SU-DHL-6 (cell line): Measurements from ENCODE around the gene CTSV.
"Not testable (repeated sequence)": the region's sequence is repeated elsewhere in the genome, so short reads cannot be mapped to it uniquely, and the experiment has no call there.

ENCODE experiments used
- H2AFZ ChIP-seq: fragments of 200-600 bp; sonication (generic); 2 replicates; pipeline ENCODE4 v1.6.1; 2014; ENCODE audit warnings: low read depth, mild to moderate bottlenecking, moderate library complexity, mixed read lengths, antibody characterized with exemption, low read length; ENCODE audit not compliant: severe bottlenecking
- H3F3A ChIP-seq: fragments of 200-600 bp; shearing (Covaris generic); 2 replicates; pipeline ENCODE4 v1.6.0; 2016; ENCODE audit warnings: antibody characterized with exemption, mild to moderate bottlenecking; ENCODE audit not compliant: insufficient read depth
- H3K27ac ChIP-seq: fragments of 200-600 bp; sonication (generic); 2 replicates; pipeline ENCODE4 v1.5.1; 2016; ENCODE audit warnings: low read depth, mild to moderate bottlenecking, low read length, moderate library complexity, mixed read lengths
- H3K27me3 ChIP-seq: fragments of 200-600 bp; sonication (generic), shearing (Covaris generic); 2 replicates; pipeline ENCODE4 v1.6.0; 2014; ENCODE audit warnings: mild to moderate bottlenecking, low read length
- H3K36me3 ChIP-seq: fragments of 200-600 bp; sonication (generic); 2 replicates; pipeline ENCODE4 v1.6.1; 2014; ENCODE audit warnings: mild to moderate bottlenecking, low read length, mixed read lengths
- H3K4me2 ChIP-seq: fragments of 300-600, 200-600 bp; shearing (Covaris generic), sonication (generic); 2 replicates; pipeline ENCODE4 v1.6.0; 2014; ENCODE audit warnings: low read length, low read depth, mild to moderate bottlenecking; ENCODE audit not compliant: poor library complexity, severe bottlenecking
- H3K4me3 ChIP-seq: fragments of 200-600 bp; sonication (generic); 2 replicates; pipeline ENCODE4 v1.5.1; 2014; ENCODE audit warnings: antibody characterized with exemption, low read length, mild to moderate bottlenecking, mixed read lengths; ENCODE audit not compliant: insufficient read depth, poor library complexity, severe bottlenecking
- H3K79me2 ChIP-seq: fragments of 200-600 bp; sonication (generic); 2 replicates; pipeline ENCODE4 v1.6.1; 2014; ENCODE audit warnings: mild to moderate bottlenecking, low read length, moderate library complexity; ENCODE audit not compliant: insufficient read depth
- H3K9ac ChIP-seq: fragments of 200-600 bp; sonication (generic); 2 replicates; pipeline ENCODE4 v1.7.0; 2014; ENCODE audit warnings: mild to moderate bottlenecking, low read length
- H3K9me2 ChIP-seq: fragments of 200-600 bp; sonication (generic); replicated peaks from 2 replicates; pipeline ENCODE4 v1.6.1; 2014; ENCODE audit warnings: low read length; ENCODE audit not compliant: insufficient read depth
- H3K9me3 ChIP-seq: fragments of 200-600 bp; sonication (generic); 2 replicates; pipeline ENCODE4 v1.6.1; 2014; ENCODE audit warnings: low read length, mixed read lengths; ENCODE audit not compliant: insufficient read depth
- H4K20me1 ChIP-seq: fragments of 200-600 bp; sonication (generic); 2 replicates; pipeline ENCODE4 v1.6.1; 2014; ENCODE audit warnings: low read depth, mild to moderate bottlenecking, antibody characterized with exemption, low read length, moderate library complexity, mixed read lengths
- CTCF ChIP-seq: fragments of 200-600 bp; sonication (generic); IDR thresholded peaks from one replicate; pipeline ENCODE4 v1.5.1; 2017; ENCODE audit warnings: antibody characterized with exemption, mild to moderate bottlenecking, low read length, moderate library complexity; ENCODE audit not compliant: insufficient read depth, poor library complexity, severe bottlenecking
- EZH2phosphoT487 ChIP-seq: fragments of 200-600 bp; sonication (generic), shearing (Covaris generic); conservative IDR thresholded peaks from 2 replicates; pipeline ENCODE4 v1.6.1; 2018; ENCODE audit warnings: mild to moderate bottlenecking, antibody characterized with exemption, low read length, moderate library complexity, mixed read lengths

The CTSV gene

GRCh38 chr9:97073506-97073905, 34.6 kb upstream of the CTSV start:
- TF ChIP-seq CTCF (no peak), EZH2phosphoT487 (no peak)
- H3F3A ChIP-seq = no peaks in the 10 kb centered on the region
- H4K20me1 ChIP-seq = no peaks in the 10 kb centered on the region
- H3K9me3 ChIP-seq = no peaks in the 10 kb centered on the region
- H2AFZ ChIP-seq = no peak overlapping the region
- no peak overlapping the region for H3K4me2 ChIP-seq
- no peaks in the 10 kb centered on the region for H3K9me2 ChIP-seq
- H3K4me3 ChIP-seq = no peak overlapping the region
- no peaks in the 10 kb centered on the region for H3K36me3 ChIP-seq
- no peak overlapping the region for H3K9ac ChIP-seq
- no peak overlapping the region for H3K27ac ChIP-seq
- H3K27me3 ChIP-seq = no peaks in the 10 kb centered on the region
- no peaks in the 10 kb centered on the region for H3K79me2 ChIP-seq

- Histone ChIP-seq H3K4me3 (no peak overlapping the region), H3K79me2 (no peaks in the 10 kb centered on the region), H3K9me3 (no peaks in the 10 kb centered on the region), H4K20me1 (no peaks in the 10 kb centered on the region), H3K4me2 (no peak overlapping the region), H3K9ac (no peak overlapping the region), H3K27ac (no peak overlapping the region), H3K9me2 (no peaks in the 10 kb centered on the region), H2AFZ (no peak overlapping the region), H3F3A (no peaks in the 10 kb centered on the region), H3K36me3 (no peaks in the 10 kb centered on the region), H3K27me3 (no peaks in the 10 kb centered on the region)
- TF ChIP-seq CTCF (no peak), EZH2phosphoT487 (no peak)
Measured at GRCh38 chr9:97072285-97072776, 33.4 kb upstream of the CTSV start.

- H3K36me3 ChIP-seq, H3K4me3 ChIP-seq, H4K20me1 ChIP-seq, H3K79me2 ChIP-seq, H3F3A ChIP-seq, H3K9me3 ChIP-seq, H3K4me2 ChIP-seq, H3K9me2 ChIP-seq, H3K9ac ChIP-seq, H3K27ac ChIP-seq, H2AFZ ChIP-seq, H3K27me3 ChIP-seq: not testable (repeated sequence)
Measured at GRCh38 chr9:97070325-97070724, 31.4 kb upstream of the CTSV start.

- no peak overlapping the region for H2AFZ ChIP-seq
Measured at GRCh38 chr9:97067490-97067889, 28.5 kb upstream of the CTSV start.

More at GRCh38 chr9:97067490-97067889, 28.5 kb upstream of the CTSV start:
- Histone ChIP-seq H4K20me1 (no peaks in the 10 kb centered on the region), H3K27me3 (no peaks in the 10 kb centered on the region), H3K27ac (no peak overlapping the region), H3K9me2 (no peaks in the 10 kb centered on the region), H3K79me2 (no peaks in the 10 kb centered on the region), H3K4me2 (no peak overlapping the region), H3K4me3 (no peak overlapping the region), H3K9ac (no peak overlapping the region), H3K9me3 (no peaks in the 10 kb centered on the region), H3K36me3 (no peaks in the 10 kb centered on the region), H3F3A (no peaks in the 10 kb centered on the region)
- no peak for TF ChIP-seq CTCF
